Liver (tissue), 2 donors: ENCODE data around the gene PIGL.

ENCODE experiments used
- YY1 ChIP-seq: IDR thresholded peaks from 2 replicates; pipeline ENCODE4 v1.6.1; 2016; ENCODE audit warnings: antibody characterized with exemption, mild to moderate bottlenecking
- TF ChIP-seq, protein P1 (sequence below): fragments of 150-350 bp; IDR thresholded peaks from 2 replicates; pipeline ENCODE4 v1.5.1; 2017; ENCODE audit warnings: improper control_type of control experiment, low read depth, low read length; ENCODE audit not compliant: missing input control
- donor health status: healthy.

GRCh38 chr17:16319969-16320368 lies 103.0 kb downstream of the PIGL start:
- TF ChIP-seq, protein P1, sequence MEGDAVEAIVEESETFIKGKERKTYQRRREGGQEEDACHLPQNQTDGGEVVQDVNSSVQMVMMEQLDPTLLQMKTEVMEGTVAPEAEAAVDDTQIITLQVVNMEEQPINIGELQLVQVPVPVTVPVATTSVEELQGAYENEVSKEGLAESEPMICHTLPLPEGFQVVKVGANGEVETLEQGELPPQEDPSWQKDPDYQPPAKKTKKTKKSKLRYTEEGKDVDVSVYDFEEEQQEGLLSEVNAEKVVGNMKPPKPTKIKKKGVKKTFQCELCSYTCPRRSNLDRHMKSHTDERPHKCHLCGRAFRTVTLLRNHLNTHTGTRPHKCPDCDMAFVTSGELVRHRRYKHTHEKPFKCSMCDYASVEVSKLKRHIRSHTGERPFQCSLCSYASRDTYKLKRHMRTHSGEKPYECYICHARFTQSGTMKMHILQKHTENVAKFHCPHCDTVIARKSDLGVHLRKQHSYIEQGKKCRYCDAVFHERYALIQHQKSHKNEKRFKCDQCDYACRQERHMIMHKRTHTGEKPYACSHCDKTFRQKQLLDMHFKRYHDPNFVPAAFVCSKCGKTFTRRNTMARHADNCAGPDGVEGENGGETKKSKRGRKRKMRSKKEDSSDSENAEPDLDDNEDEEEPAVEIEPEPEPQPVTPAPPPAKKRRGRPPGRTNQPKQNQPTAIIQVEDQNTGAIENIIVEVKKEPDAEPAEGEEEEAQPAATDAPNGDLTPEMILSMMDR = no peak
- no peak for TF ChIP-seq YY1
